ENCODE results near the gene SYCP2L. TPM values are rescaled to one million over a fixed set of nuclear protein-coding genes. Genes with fewer than 3 reads are reported as not detected.

SYCP2L gene
- total and polyA plus RNA-seq, 2 donors (not counting 1 experiment from before 2014, with no cell fraction given) = 0.19 TPM; not detected in 1

DNA sequence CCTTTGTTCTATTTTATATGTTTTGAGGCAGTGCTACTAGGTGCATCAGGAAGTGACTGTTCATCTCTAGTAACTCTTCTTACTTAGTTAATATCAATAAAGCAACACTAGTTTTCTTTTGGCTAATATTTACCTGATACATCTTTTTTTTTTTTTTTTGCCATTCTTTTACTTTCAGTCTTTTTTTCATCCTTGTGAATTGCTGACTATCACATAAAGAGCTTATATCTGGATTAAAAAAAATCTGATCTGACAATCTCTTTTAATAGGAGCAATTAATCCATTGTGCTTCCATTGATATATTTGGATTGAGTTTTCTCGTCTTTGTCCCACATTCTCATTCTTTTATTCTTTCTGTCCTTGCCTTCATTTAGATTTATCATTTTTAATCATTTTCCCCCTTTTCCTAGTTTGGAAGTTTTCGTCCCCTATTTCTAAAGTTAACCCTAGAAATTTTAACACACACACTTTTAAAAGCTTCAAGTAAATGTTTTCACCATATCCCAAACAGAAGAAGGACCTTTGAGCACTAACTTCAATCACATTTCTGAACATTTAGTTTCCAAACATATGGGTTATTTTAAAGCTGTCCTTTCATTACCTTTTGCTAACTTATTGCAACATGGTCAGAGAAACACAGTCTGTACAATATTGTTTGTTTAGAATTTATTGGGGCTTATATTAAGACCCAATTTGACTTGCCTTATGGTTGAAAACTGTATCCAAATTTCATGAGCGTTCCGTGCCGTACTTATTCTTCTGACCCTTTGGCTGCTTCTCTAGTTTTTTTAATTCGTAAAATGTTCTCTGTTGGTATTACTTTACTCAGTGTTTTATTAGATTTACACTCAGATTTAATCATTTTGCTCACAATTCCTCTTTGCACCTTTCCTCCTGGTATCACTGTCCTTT is 63.0 kb downstream of the SYCP2L start:
- H3K4me3 Mint-ChIP-seq = no peak overlapping the region
- no peaks in the 10 kb centered on the region for H3K4me1 Mint-ChIP-seq
- TF ChIP-seq, protein P1, sequence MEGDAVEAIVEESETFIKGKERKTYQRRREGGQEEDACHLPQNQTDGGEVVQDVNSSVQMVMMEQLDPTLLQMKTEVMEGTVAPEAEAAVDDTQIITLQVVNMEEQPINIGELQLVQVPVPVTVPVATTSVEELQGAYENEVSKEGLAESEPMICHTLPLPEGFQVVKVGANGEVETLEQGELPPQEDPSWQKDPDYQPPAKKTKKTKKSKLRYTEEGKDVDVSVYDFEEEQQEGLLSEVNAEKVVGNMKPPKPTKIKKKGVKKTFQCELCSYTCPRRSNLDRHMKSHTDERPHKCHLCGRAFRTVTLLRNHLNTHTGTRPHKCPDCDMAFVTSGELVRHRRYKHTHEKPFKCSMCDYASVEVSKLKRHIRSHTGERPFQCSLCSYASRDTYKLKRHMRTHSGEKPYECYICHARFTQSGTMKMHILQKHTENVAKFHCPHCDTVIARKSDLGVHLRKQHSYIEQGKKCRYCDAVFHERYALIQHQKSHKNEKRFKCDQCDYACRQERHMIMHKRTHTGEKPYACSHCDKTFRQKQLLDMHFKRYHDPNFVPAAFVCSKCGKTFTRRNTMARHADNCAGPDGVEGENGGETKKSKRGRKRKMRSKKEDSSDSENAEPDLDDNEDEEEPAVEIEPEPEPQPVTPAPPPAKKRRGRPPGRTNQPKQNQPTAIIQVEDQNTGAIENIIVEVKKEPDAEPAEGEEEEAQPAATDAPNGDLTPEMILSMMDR (IDR thresholded peaks at IDR 0.05) = no peak
- no peak for TF ChIP-seq EZH2 (IDR thresholded peaks at IDR 0.05; ENCODE audit: borderline replicate concordance, insufficient read depth, low read depth, low read length, poor library complexity, severe bottlenecking)
- 93% methylated on average over 3 of the region's 6 CpGs for WGBS (ENCODE audit: insufficient coverage)
- peaks cover 28% of the 10 kb centered on the region for H3K27me3 Mint-ChIP-seq
- no peak overlapping the region for H3K9ac ChIP-seq (ENCODE audit: low read length)
- no peaks in the 10 kb centered on the region for H3K9me3 Mint-ChIP-seq (ENCODE audit: insufficient read depth)
- no peak overlapping the region for H3K4me3 ChIP-seq (ENCODE audit: control extremely low read depth in 1 of 5, extremely low read depth in 1 of 5, insufficient read depth in 1 of 5, low read depth in 2 of 5, low read length in 4 of 5)
- peaks cover 0 to 6% (median 1%) of the 10 kb centered on the region in 4 experiments for H3K27me3 ChIP-seq (replicated peaks in 1 of 4; ENCODE audit: control extremely low read depth in 1 of 4, control insufficient read depth in 3 of 4, insufficient read depth in 4 of 4, low read length in 3 of 4)
- H3K9me3 ChIP-seq (ENCODE audit: control extremely low read depth in 1 of 3, control insufficient read depth in 2 of 3, insufficient read depth in 1 of 3, low read length in 2 of 3) = no peaks in the 10 kb centered on the region
- no peak overlapping the region for H3K27ac Mint-ChIP-seq
- no peak overlapping the region for H3K27ac ChIP-seq (ENCODE audit: low read length in 2 of 2)
- DNase-seq (no peak), ATAC-seq (ENCODE audit: low read depth) (no peak)
- H3K4me1 ChIP-seq (ENCODE audit: control insufficient read depth in 2 of 2, insufficient read depth in 2 of 2, low read length in 2 of 2) = no peaks in the 10 kb centered on the region
- POLR2A ChIA-PET = no interaction called here
- H4K20me1 ChIP-seq (ENCODE audit: control insufficient read depth, insufficient read depth, low read length, poor library complexity, severe bottlenecking) = no peaks in the 10 kb centered on the region
- CTCF ChIA-PET = interaction anchor here (0.9 to 1.1 kb wide), 2 partner anchors 123 to 547 kb away, joined by 3 read pairs; no protein-coding TSS in a partner anchor
- no peak overlapping the region for H2AFZ ChIP-seq (ENCODE audit: insufficient read depth, low read depth, low read length, poor library complexity, severe bottlenecking)
- intact Hi-C loops (cut with micrococcal nuclease) = loop anchor here (5.0 kb wide), 1 partner anchor 627 kb away; no protein-coding TSS in a partner anchor
- no peaks in the 10 kb centered on the region for H3K36me3 ChIP-seq (replicated peaks in 1 of 2; ENCODE audit: control extremely low read depth in 1 of 2, control insufficient read depth in 1 of 2, extremely low read depth in 1 of 2, insufficient read depth in 2 of 2, low read length in 1 of 2)
- H3K4me2 ChIP-seq (replicated peaks; ENCODE audit: low read depth, low read length, poor library complexity, severe bottlenecking) = no peak overlapping the region
- H3K79me2 ChIP-seq (ENCODE audit: control insufficient read depth, insufficient read depth, low read length) = no peaks in the 10 kb centered on the region

All from B cell (primary cell).